Naive B cell (primary cell): ENCODE data around the gene OTOG. TPM values are rescaled to one million over a fixed set of nuclear protein-coding genes. Genes with fewer than 3 reads are reported as not detected.
A peak's percentile ranks its signal among the peaks of the same experiment; 100 is the strongest.

Experiments used
- ATAC-seq, 2 donors: fragments of 150-1000 bp; cut with Tn5 transposase; 2 replicates each; pipeline ENCODE4 v1.10.0; 2021; ENCODE audit warnings: low read depth in 2 of 2, mild to moderate bottlenecking in 2 of 2, moderate library complexity in 2 of 2
- DNase-seq: peaks from one replicate; pipeline ENCODE4 v3.0.0; 2022
- H3K27ac Mint-ChIP-seq, 6 donors: one replicate each; pipeline ENCODE4 v1.8.0; 2020 to 2022; ENCODE audit warnings: mild to moderate bottlenecking in 6 of 6, mixed read lengths in 6 of 6, moderate library complexity in 5 of 6, inconsistent platforms in 2 of 6
- H3K27me3 Mint-ChIP-seq, 3 donors: one replicate each; pipeline ENCODE4 v1.8.0; 2021 to 2022; ENCODE audit warnings: mixed read lengths in 3 of 3, mild to moderate bottlenecking in 1 of 3
- H3K36me3 Mint-ChIP-seq, 2 donors: one replicate each; pipeline ENCODE4 v1.8.0; 2020 to 2022; ENCODE audit warnings: mixed read lengths in 2 of 2, inconsistent platforms in 1 of 2, mild to moderate bottlenecking in 1 of 2
- H3K4me1 Mint-ChIP-seq, 3 donors: one replicate each; pipeline ENCODE4 v1.8.0; 2020 to 2022; ENCODE audit warnings: mixed read lengths in 3 of 3, inconsistent platforms in 1 of 3, mild to moderate bottlenecking in 1 of 3, moderate library complexity in 1 of 3
- H3K4me3 Mint-ChIP-seq, 8 donors: one replicate each; pipeline ENCODE4 v1.8.0; 2020 to 2022; ENCODE audit warnings: mild to moderate bottlenecking in 8 of 8, mixed read lengths in 8 of 8, moderate library complexity in 8 of 8, inconsistent platforms in 2 of 8
- H3K9me3 Mint-ChIP-seq, 7 donors: one replicate each; pipeline ENCODE4 v1.8.0; 2020 to 2022; ENCODE audit warnings: mixed read lengths in 7 of 7, mild to moderate bottlenecking in 5 of 7, inconsistent platforms in 2 of 7, moderate library complexity in 1 of 7
- polyA plus RNA-seq, 6 donors: library from polyadenylated mRNA; unstranded; fragments of 300-500 nt; fragmentation: Illumina TruSeq; gene quantifications; one replicate each; pipeline ENCODE4 v1.2.3, GENCODE V29; 2021; ENCODE audit warnings: low read depth in 6 of 6

Gene OTOG
- polyA plus RNA-seq, 6 donors from 2014 or later = not detected

DNA sequence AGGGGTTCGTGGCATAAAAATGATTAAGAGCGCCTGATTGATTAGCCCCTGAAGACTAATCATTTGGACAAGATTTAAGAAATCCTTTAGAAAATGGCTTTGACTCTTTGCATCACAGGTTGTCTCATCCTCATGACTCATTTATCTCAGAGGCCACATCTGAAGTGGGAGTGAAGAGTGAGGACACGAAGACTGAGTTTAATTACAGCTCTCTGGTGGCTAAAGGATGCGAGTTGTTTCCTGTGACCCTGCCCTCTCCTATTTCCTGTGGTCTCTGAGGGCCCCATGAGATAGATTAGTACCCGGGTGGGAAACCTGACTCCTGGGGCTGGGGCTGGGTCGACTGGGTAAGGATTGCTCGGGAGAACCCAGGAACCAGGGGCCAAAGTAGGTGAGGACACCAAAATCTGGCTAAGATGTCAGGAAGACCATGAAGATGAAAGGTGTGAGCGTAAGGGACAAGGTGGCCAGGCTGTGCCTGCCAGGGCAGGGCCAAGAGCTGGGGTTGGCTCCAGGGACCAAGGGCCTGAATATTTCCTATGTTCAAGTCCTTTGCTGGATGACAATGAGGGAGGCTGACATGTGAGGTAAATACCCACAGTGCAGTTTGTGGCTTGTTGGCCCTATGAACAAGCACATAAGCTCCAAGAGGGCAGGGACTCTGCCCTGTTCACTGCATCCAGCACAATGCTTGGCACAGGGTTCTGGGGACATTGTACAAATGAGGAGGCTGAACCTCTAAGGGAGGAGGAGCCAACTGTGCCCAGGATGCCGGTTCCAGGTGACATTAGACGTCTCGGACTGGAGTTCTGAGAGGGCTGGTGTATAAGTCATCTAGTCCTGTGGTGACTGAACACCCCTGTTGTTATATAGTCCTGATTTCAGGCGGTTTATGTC lies 3.6 kb downstream of the OTOG start:
- peaks cover 0 to 6% (median 3%) of the 10 kb centered on the region in 3 donors for H3K4me1 Mint-ChIP-seq
- H3K27ac Mint-ChIP-seq = no peak overlapping the region
- no peak for DNase-seq
- no peaks in the 10 kb centered on the region for H3K36me3 Mint-ChIP-seq
- H3K27me3 Mint-ChIP-seq = peaks cover 29 to 49% (median 44%) of the 10 kb centered on the region in 3 donors
- no peak for ATAC-seq
- H3K4me3 Mint-ChIP-seq = no peak overlapping the region
- peaks cover 0 to 4% (median 0%) of the 10 kb centered on the region in 7 donors for H3K9me3 Mint-ChIP-seq

DNA sequence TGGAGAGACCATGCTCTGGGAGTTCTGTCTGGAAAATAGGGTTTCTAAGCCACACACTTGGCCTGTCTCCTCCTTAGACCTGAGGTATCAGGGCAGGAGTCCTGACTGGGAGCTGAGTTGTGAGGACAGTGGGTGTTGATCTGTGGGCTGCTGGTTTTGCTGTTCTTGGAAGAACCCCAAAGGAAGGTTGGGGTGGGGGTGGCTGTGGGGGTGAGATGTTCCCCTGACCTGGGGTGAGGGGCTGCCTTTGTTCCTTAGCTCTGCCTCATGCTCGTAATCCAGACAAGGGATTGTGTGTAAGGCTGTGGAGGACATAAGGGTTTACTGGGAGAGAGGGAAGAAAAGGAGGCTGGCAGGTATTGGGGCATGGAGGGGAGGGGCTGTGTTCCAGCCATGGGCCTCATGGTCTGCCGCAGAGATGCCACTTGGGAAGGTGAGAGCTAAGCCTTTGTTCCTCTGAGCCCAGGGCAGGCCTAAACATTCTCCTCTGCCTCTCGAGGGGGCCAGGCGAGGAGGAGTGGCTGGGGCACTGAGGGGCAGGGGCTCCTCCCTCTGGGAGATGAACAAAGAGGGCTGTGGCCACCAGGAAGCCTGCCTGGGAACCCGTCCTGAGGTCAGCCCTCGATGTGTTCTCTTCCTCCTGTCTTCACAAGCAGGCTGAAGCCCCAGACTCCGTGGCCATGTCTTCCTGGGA lies 4.4 kb downstream of the OTOG start:
- Mint-ChIP-seq H3K4me1 (peaks cover 0 to 6% (median 3%) of the 10 kb centered on the region in 3 donors), H3K36me3 (no peaks in the 10 kb centered on the region), H3K27ac (no peak overlapping the region), H3K27me3 (peaks cover 28 to 47% (median 42%) of the 10 kb centered on the region in 3 donors), H3K4me3 (no peak overlapping the region), H3K9me3 (peaks cover 0 to 4% (median 0%) of the 10 kb centered on the region in 7 donors)
- no peak for DNase-seq
- ATAC-seq = no peak

GRCh38 chr11:17552041-17552355 lies 4.9 kb downstream of the OTOG start:
- Mint-ChIP-seq H3K27me3 (peaks cover 24 to 46% (median 41%) of the 10 kb centered on the region in 3 donors), H3K36me3 (no peaks in the 10 kb centered on the region), H3K4me3 (no peak overlapping the region), H3K27ac (peak overlapping the region in 1 of 6 donors; percentile 53), H3K9me3 (peaks cover 0 to 4% (median 0%) of the 10 kb centered on the region in 7 donors), H3K4me1 (peaks cover 0 to 5% (median 3%) of the 10 kb centered on the region in 3 donors)
- no peak for ATAC-seq
- no peak for DNase-seq

GRCh38 chr11:17552392-17553248 lies 5.6 kb downstream of the OTOG start:
- no peaks in the 10 kb centered on the region for H3K36me3 Mint-ChIP-seq
- peaks cover 26 to 46% (median 39%) of the 10 kb centered on the region in 3 donors for H3K27me3 Mint-ChIP-seq

DNA sequence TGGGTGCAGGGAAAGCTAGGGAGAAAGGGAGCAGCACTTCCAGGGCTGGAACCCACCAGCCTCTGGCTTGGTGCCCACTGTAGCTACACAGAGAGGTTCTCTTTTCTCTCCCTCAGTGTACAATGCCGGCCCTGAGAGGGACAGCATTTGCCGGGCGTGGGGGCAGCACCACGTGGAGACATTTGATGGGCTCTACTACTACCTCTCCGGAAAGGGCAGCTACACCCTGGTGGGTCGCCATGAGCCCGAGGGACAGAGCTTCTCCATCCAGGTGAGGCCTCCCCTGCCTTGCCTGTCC lies 6.1 kb downstream of the OTOG start:
- Mint-ChIP-seq H3K4me3 (no peak overlapping the region), H3K27me3 (peaks cover 22 to 47% (median 35%) of the 10 kb centered on the region in 3 donors), H3K36me3 (no peaks in the 10 kb centered on the region), H3K27ac (no peak overlapping the region), H3K4me1 (no peaks in the 10 kb centered on the region), H3K9me3 (no peaks in the 10 kb centered on the region)
- DNase-seq = no peak
- no peak for ATAC-seq

More at GRCh38 chr11:17552392-17553248, 5.6 kb downstream of the OTOG start:
- no peaks in the 10 kb centered on the region for H3K9me3 Mint-ChIP-seq
- H3K4me1 Mint-ChIP-seq = no peaks in the 10 kb centered on the region
- no peak overlapping the region for H3K27ac Mint-ChIP-seq
- DNase-seq (no peak), ATAC-seq (no peak)
- no peak overlapping the region for H3K4me3 Mint-ChIP-seq

GRCh38 chr11:17554487-17554886 lies 7.4 kb downstream of the OTOG start:
- H3K27ac Mint-ChIP-seq = no peak overlapping the region
- ATAC-seq (no peak), DNase-seq (no peak)
- H3K27me3 Mint-ChIP-seq = peaks cover 27 to 52% (median 32%) of the 10 kb centered on the region in 3 donors
- H3K36me3 Mint-ChIP-seq = no peaks in the 10 kb centered on the region
- H3K9me3 Mint-ChIP-seq = no peaks in the 10 kb centered on the region
- H3K4me3 Mint-ChIP-seq = no peak overlapping the region
- H3K4me1 Mint-ChIP-seq = no peaks in the 10 kb centered on the region

DNA sequence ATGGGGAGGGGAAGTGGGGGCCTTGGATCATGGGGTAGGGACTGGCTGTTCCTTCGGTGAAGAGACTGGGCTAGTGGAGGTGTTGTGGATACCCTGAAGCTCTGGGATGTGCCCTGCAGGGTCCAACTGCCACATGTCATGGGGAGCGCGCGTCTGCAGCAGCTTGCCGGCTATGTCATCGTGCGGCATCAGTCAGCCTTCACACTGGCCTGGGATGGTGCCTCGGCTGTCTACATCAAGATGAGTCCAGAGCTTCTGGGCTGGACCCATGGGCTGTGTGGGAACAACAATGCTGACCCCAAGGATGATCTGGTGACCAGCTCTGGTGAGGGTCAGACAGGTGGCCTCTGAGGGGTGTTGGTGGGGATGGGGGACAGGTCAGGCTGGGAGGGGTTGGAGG lies 9.9 kb downstream of the OTOG start:
- no peak overlapping the region for H3K27ac Mint-ChIP-seq
- H3K4me1 Mint-ChIP-seq = no peaks in the 10 kb centered on the region
- no peak for ATAC-seq
- no peaks in the 10 kb centered on the region for H3K36me3 Mint-ChIP-seq
- no peak for DNase-seq
- peaks cover 22 to 57% (median 34%) of the 10 kb centered on the region in 3 donors for H3K27me3 Mint-ChIP-seq
- H3K4me3 Mint-ChIP-seq = no peak overlapping the region
- H3K9me3 Mint-ChIP-seq = no peaks in the 10 kb centered on the region

GRCh38 chr11:17558025-17558780 lies 11.1 kb downstream of the OTOG start:
- H3K9me3 Mint-ChIP-seq = no peaks in the 10 kb centered on the region
- H3K27me3 Mint-ChIP-seq = peaks cover 22 to 45% (median 26%) of the 10 kb centered on the region in 3 donors
- ATAC-seq = no peak
- H3K36me3 Mint-ChIP-seq = no peaks in the 10 kb centered on the region
- no peak for DNase-seq
- no peaks in the 10 kb centered on the region for H3K4me1 Mint-ChIP-seq
- no peak overlapping the region for H3K4me3 Mint-ChIP-seq
- H3K27ac Mint-ChIP-seq = no peak overlapping the region

- H3K4me3 Mint-ChIP-seq = no peak overlapping the region
- ATAC-seq = no peak
- DNase-seq = no peak
- no peaks in the 10 kb centered on the region for H3K36me3 Mint-ChIP-seq
- no peaks in the 10 kb centered on the region for H3K9me3 Mint-ChIP-seq
- no peak overlapping the region for H3K27ac Mint-ChIP-seq
- H3K27me3 Mint-ChIP-seq = peaks cover 19 to 43% (median 26%) of the 10 kb centered on the region in 3 donors
- H3K4me1 Mint-ChIP-seq = no peaks in the 10 kb centered on the region
Measured at GRCh38 chr11:17558916-17559315, 11.9 kb downstream of the OTOG start.

GRCh38 chr11:17559341-17560087 lies 12.5 kb downstream of the OTOG start:
- no peak overlapping the region for H3K27ac Mint-ChIP-seq
- ATAC-seq (no peak), DNase-seq (no peak)
- no peaks in the 10 kb centered on the region for H3K9me3 Mint-ChIP-seq
- H3K4me3 Mint-ChIP-seq = no peak overlapping the region
- no peaks in the 10 kb centered on the region for H3K4me1 Mint-ChIP-seq
- peaks cover 18 to 43% (median 26%) of the 10 kb centered on the region in 3 donors for H3K27me3 Mint-ChIP-seq
- H3K36me3 Mint-ChIP-seq = no peaks in the 10 kb centered on the region

GRCh38 chr11:17560281-17561110 lies 13.4 kb downstream of the OTOG start:
- DNase-seq = no peak
- H3K27me3 Mint-ChIP-seq = peaks cover 18 to 36% (median 26%) of the 10 kb centered on the region in 3 donors
- no peaks in the 10 kb centered on the region for H3K9me3 Mint-ChIP-seq

GRCh38 chr11:17561111-17561415 lies 14.0 kb downstream of the OTOG start:
- Mint-ChIP-seq H3K27ac (no peak overlapping the region), H3K36me3 (no peaks in the 10 kb centered on the region), H3K9me3 (no peaks in the 10 kb centered on the region), H3K4me1 (no peaks in the 10 kb centered on the region), H3K27me3 (peaks cover 16 to 33% (median 25%) of the 10 kb centered on the region in 3 donors), H3K4me3 (no peak overlapping the region)
- no peak for ATAC-seq
- DNase-seq = no peak

More at GRCh38 chr11:17560281-17561110, 13.4 kb downstream of the OTOG start:
- Mint-ChIP-seq H3K27ac (peak overlapping the region in 1 of 6 donors; percentile 40), H3K36me3 (no peaks in the 10 kb centered on the region), H3K4me3 (no peak overlapping the region), H3K4me1 (no peaks in the 10 kb centered on the region)
- no peak for ATAC-seq
